Mesenchymal stem cell (in vitro differentiated cells and primary cell): Measurements from ENCODE around the gene PTPRD.

Source experiments
- DNase-seq: peaks from one replicate; pipeline ENCODE4 v3.0.0-alpha.2; 2013
- H2AFZ ChIP-seq: one replicate; pipeline ENCODE4 v1.6.1; 2013; ENCODE audit warnings: low read depth, mild to moderate bottlenecking, control low read depth, inconsistent platforms, low read length, moderate library complexity
- H2AK5ac ChIP-seq: 2 replicates; pipeline ENCODE4 v1.6.1; 2013; ENCODE audit warnings: low read length, moderate library complexity, mild to moderate bottlenecking, inconsistent platforms; ENCODE audit not compliant: severe bottlenecking
- H2BK120ac ChIP-seq: one replicate; pipeline ENCODE4 v1.6.1; 2013; ENCODE audit warnings: low read depth, mild to moderate bottlenecking, inconsistent platforms, low read length, moderate library complexity
- H2BK12ac ChIP-seq, 2 experiments: one replicate each; pipeline ENCODE4 v1.6.1; 2013; ENCODE audit warnings: inconsistent platforms in 2 of 2, low read length in 2 of 2, mild to moderate bottlenecking in 2 of 2, moderate library complexity in 2 of 2, control low read depth in 1 of 2
- H2BK15ac ChIP-seq: one replicate; pipeline ENCODE4 v1.6.1; 2013; ENCODE audit warnings: mild to moderate bottlenecking, low read depth, inconsistent platforms; ENCODE audit not compliant: poor library complexity, severe bottlenecking
- H2BK5ac ChIP-seq: 2 replicates; pipeline ENCODE4 v1.6.1; 2013; ENCODE audit warnings: low read depth, mild to moderate bottlenecking, low read length, control low read depth, inconsistent platforms; ENCODE audit not compliant: poor library complexity, severe bottlenecking
- H3K14ac ChIP-seq, 2 experiments: one replicate each; pipeline ENCODE4 v1.6.1; 2013; ENCODE audit warnings: inconsistent platforms in 2 of 2, low read length in 2 of 2, control low read depth in 1 of 2, mild to moderate bottlenecking in 1 of 2, moderate library complexity in 1 of 2
- H3K18ac ChIP-seq, 2 experiments: one replicate each; pipeline ENCODE4 v1.6.1; 2013; ENCODE audit warnings: inconsistent platforms in 2 of 2, low read length in 2 of 2, control low read depth in 1 of 2, low read depth in 1 of 2, mild to moderate bottlenecking in 1 of 2
- H3K23ac ChIP-seq, 2 experiments: one replicate each; pipeline ENCODE4 v1.6.1; 2013; ENCODE audit warnings: inconsistent platforms in 2 of 2, low read length in 2 of 2, mild to moderate bottlenecking in 2 of 2, moderate library complexity in 2 of 2, control low read depth in 1 of 2
- H3K27ac ChIP-seq: 2 replicates; pipeline ENCODE4 v1.5.1; 2013; ENCODE audit warnings: mild to moderate bottlenecking, moderate library complexity, low read length, control low read depth, inconsistent platforms; ENCODE audit not compliant: poor library complexity, severe bottlenecking
- H3K27me3 ChIP-seq, 2 experiments: 2 replicates each; pipeline versions ENCODE4 v1.6.1 to v1.7.0; 2013; ENCODE audit warnings: low read length in 2 of 2, mild to moderate bottlenecking in 2 of 2, moderate library complexity in 2 of 2, control low read depth in 1 of 2, inconsistent platforms in 1 of 2; ENCODE audit not compliant: control insufficient read depth in 1 of 2, insufficient read depth in 1 of 2
- H3K36me3 ChIP-seq, 2 experiments: 2 replicates each; pipeline versions ENCODE4 v1.6.1 to v1.7.0; 2013; ENCODE audit warnings: low read length in 2 of 2, control low read depth in 1 of 2, inconsistent platforms in 1 of 2, low read depth in 1 of 2, mild to moderate bottlenecking in 1 of 2; ENCODE audit not compliant: insufficient read depth in 2 of 2, control insufficient read depth in 1 of 2
- H3K4ac ChIP-seq, 2 experiments: one replicate each; pipeline ENCODE4 v1.6.1; 2013; ENCODE audit warnings: inconsistent platforms in 2 of 2, low read length in 2 of 2, mild to moderate bottlenecking in 2 of 2, moderate library complexity in 2 of 2, control low read depth in 1 of 2, low read depth in 1 of 2
- H3K4me1 ChIP-seq: 2 replicates; pipeline ENCODE4 v1.6.1; 2013; ENCODE audit warnings: low read depth, low read length, control low read depth; ENCODE audit not compliant: control insufficient read depth, insufficient read depth
- H3K4me2 ChIP-seq: 2 replicates; pipeline ENCODE4 v1.6.1; 2013; ENCODE audit warnings: low read length, mild to moderate bottlenecking, inconsistent platforms; ENCODE audit not compliant: poor library complexity, severe bottlenecking
- H3K4me3 ChIP-seq, 2 experiments: 2 replicates each; pipeline versions ENCODE4 v1.5.1 to v1.7.0; 2013; ENCODE audit warnings: low read length in 2 of 2, mild to moderate bottlenecking in 2 of 2, control low read depth in 1 of 2, low read depth in 1 of 2; ENCODE audit not compliant: insufficient read depth in 1 of 2
- H3K79me1 ChIP-seq: replicated peaks from 2 replicates; pipeline ENCODE4 v1.6.1; 2013; ENCODE audit warnings: mild to moderate bottlenecking, control low read depth, low read length, inconsistent platforms; ENCODE audit not compliant: poor library complexity, severe bottlenecking
- H3K9ac ChIP-seq: 2 replicates; pipeline ENCODE4 v1.7.0; 2013; ENCODE audit warnings: mild to moderate bottlenecking, low read length, moderate library complexity
- H3K9me3 ChIP-seq: 2 replicates; pipeline ENCODE4 v1.7.0; 2013; ENCODE audit warnings: mild to moderate bottlenecking, low read length; ENCODE audit not compliant: control insufficient read depth
- H4K8ac ChIP-seq: one replicate; pipeline ENCODE4 v1.6.1; 2013; ENCODE audit warnings: inconsistent platforms, mild to moderate bottlenecking, low read length, moderate library complexity
- H4K91ac ChIP-seq: one replicate; pipeline ENCODE4 v1.6.1; 2013; ENCODE audit warnings: mild to moderate bottlenecking, low read length, inconsistent platforms
- WGBS: methylation state at CpG from one replicate; pipeline ENCODE4 v1.1.7; 2013; ENCODE audit warnings: mixed read lengths; 5-methylcytosine and 5-hydroxymethylcytosine counted together

Gene PTPRD

GRCh38 chr9:9112001-9112720 lies 1500.6 kb downstream of the PTPRD start:
- no peak overlapping the region for H3K4me2 ChIP-seq
- H2BK120ac ChIP-seq, result no peak overlapping the region
- H2AFZ ChIP-seq, result no peak overlapping the region
- H3K27me3 ChIP-seq, result no peaks in the 10 kb centered on the region
- H3K4me1 ChIP-seq, result no peaks in the 10 kb centered on the region
- no peaks in the 10 kb centered on the region for H3K79me1 ChIP-seq
- H3K4ac ChIP-seq, result no peak overlapping the region
- no peak overlapping the region for H3K4me3 ChIP-seq
- H2AK5ac ChIP-seq, result no peak overlapping the region
- 39% methylated on average over 2 of the region's 3 CpGs for WGBS
- H2BK5ac ChIP-seq, result no peak overlapping the region
- H3K9me3 ChIP-seq, result no peaks in the 10 kb centered on the region
- no peaks in the 10 kb centered on the region for H3K36me3 ChIP-seq
- no peak overlapping the region for H3K9ac ChIP-seq
- no peak for DNase-seq
- no peak overlapping the region for H3K23ac ChIP-seq
- H4K8ac ChIP-seq, result no peak overlapping the region
- H3K27ac ChIP-seq, result no peak overlapping the region
- no peak overlapping the region for H3K14ac ChIP-seq
- H2BK12ac ChIP-seq, result no peak overlapping the region
- H3K18ac ChIP-seq, result no peak overlapping the region
- H4K91ac ChIP-seq, result no peak overlapping the region
- H2BK15ac ChIP-seq, result no peak overlapping the region

GRCh38 chr9:9108641-9109040 lies 1504.2 kb downstream of the PTPRD start:
- H2BK5ac ChIP-seq, result no peak overlapping the region
- H3K36me3 ChIP-seq, result no peaks in the 10 kb centered on the region
- no peak overlapping the region for H4K8ac ChIP-seq
- H3K27me3 ChIP-seq, result no peaks in the 10 kb centered on the region
- no peak overlapping the region for H2BK15ac ChIP-seq
- H3K4ac ChIP-seq, result no peak overlapping the region
- H3K4me1 ChIP-seq, result no peaks in the 10 kb centered on the region
- no peak overlapping the region for H2AK5ac ChIP-seq
- no peak overlapping the region for H3K9ac ChIP-seq
- H3K18ac ChIP-seq, result no peak overlapping the region
- no peaks in the 10 kb centered on the region for H3K9me3 ChIP-seq
- no peak overlapping the region for H2BK12ac ChIP-seq
- no peak overlapping the region for H4K91ac ChIP-seq
- no peak overlapping the region for H2BK120ac ChIP-seq
- no peak overlapping the region for H2AFZ ChIP-seq
- H3K23ac ChIP-seq, result no peak overlapping the region
- no peak overlapping the region for H3K14ac ChIP-seq
- 9% methylated on average over 2 of the region's 3 CpGs for WGBS
- no peak overlapping the region for H3K4me2 ChIP-seq
- H3K27ac ChIP-seq, result no peak overlapping the region
- DNase-seq, result no peak
- no peak overlapping the region for H3K4me3 ChIP-seq
- H3K79me1 ChIP-seq, result no peaks in the 10 kb centered on the region

- WGBS, result 25% methylated on average over 7 of the region's 7 CpGs
- H3K4me3 ChIP-seq, result no peak overlapping the region
- no peak overlapping the region for H4K91ac ChIP-seq
- no peak overlapping the region for H2BK12ac ChIP-seq
- no peak overlapping the region for H2AFZ ChIP-seq
- H3K36me3 ChIP-seq, result no peaks in the 10 kb centered on the region
- no peak overlapping the region for H3K18ac ChIP-seq
- no peak overlapping the region for H2BK5ac ChIP-seq
- H2BK15ac ChIP-seq, result no peak overlapping the region
- no peak overlapping the region for H3K4ac ChIP-seq
- H3K79me1 ChIP-seq, result no peaks in the 10 kb centered on the region
- H3K4me1 ChIP-seq, result no peaks in the 10 kb centered on the region
- no peak overlapping the region for H2AK5ac ChIP-seq
- H3K14ac ChIP-seq, result no peak overlapping the region
- no peak overlapping the region for H2BK120ac ChIP-seq
- H3K4me2 ChIP-seq, result no peak overlapping the region
- H4K8ac ChIP-seq, result no peak overlapping the region
- DNase-seq, result no peak
- no peaks in the 10 kb centered on the region for H3K27me3 ChIP-seq
- H3K9ac ChIP-seq, result no peak overlapping the region
- H3K23ac ChIP-seq, result no peak overlapping the region
- no peaks in the 10 kb centered on the region for H3K9me3 ChIP-seq
- H3K27ac ChIP-seq, result no peak overlapping the region
These were observed 1510.5 kb downstream of the PTPRD start for GRCh38 chr9:9102295-9102694.

- Histone ChIP-seq H3K4me1 (no peaks in the 10 kb centered on the region), H3K23ac (no peak overlapping the region), H3K27ac (no peak overlapping the region), H3K79me1 (no peaks in the 10 kb centered on the region), H3K9me3 (no peaks in the 10 kb centered on the region), H2AFZ (no peak overlapping the region), H3K4ac (no peak overlapping the region), H3K4me2 (no peak overlapping the region), H4K91ac (no peak overlapping the region), H2BK15ac (no peak overlapping the region), H2BK120ac (no peak overlapping the region), H4K8ac (no peak overlapping the region), H2AK5ac (no peak overlapping the region), H3K36me3 (no peaks in the 10 kb centered on the region), H2BK12ac (no peak overlapping the region), H3K14ac (no peak overlapping the region), H3K9ac (no peak overlapping the region), H2BK5ac (no peak overlapping the region), H3K4me3 (no peak overlapping the region), H3K18ac (no peak overlapping the region), H3K27me3 (no peaks in the 10 kb centered on the region)
- DNase-seq, result no peak
These were observed 1512.7 kb downstream of the PTPRD start for GRCh38 chr9:9100070-9100469.
